ENCODE measurements around the gene GDPD4. TPM values are rescaled to one million over a fixed set of nuclear protein-coding genes. Genes with fewer than 3 reads are reported as not detected.

Gene GDPD4
- total and polyA plus RNA-seq, 10 of the 15 experiments (the other 5 are each of a cell fraction or from before 2014, with no cell fraction given) = 0.23 TPM; not detected in 9

DNA sequence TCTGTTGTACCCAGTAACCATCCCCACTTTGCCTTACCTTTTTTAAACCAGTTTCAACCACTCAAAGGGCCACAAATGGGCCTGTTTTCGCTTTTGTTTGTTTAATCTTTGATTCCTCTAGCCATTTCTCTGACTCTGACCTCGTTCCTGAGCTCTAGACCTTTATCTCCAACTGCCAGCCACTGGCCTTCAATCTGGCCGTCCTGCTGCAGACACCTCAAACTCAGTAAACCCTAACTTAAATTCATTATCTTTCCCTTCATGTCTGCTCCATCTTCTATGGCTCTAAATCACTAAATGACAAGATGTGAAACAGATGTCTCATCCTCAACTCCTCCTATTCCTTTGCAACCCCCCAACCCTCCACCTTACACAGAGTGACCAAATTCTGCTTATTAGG lies 1.3 kb upstream of the GDPD4 start:
- WGBS (ENCODE audit: insufficient coverage, insufficient replicate concordance, low lambda C conversion rate, missing lambda C conversion rate) = 10% methylated on average over 3 of the region's 3 CpGs
- no peaks in the 10 kb centered on the region for H3K4me1 ChIP-seq (ENCODE audit: control insufficient read depth, insufficient read depth, low read length)
- no peak for ATAC-seq
- H3K4me2 ChIP-seq (ENCODE audit: control insufficient read depth, insufficient read depth) = no peak overlapping the region
- H3K27ac ChIP-seq (ENCODE audit: control insufficient read depth, insufficient read depth) = no peak overlapping the region
- no peaks in the 10 kb centered on the region for H3K9me3 ChIP-seq (replicated peaks; ENCODE audit: control insufficient read depth, insufficient read depth, low read length)
- DNase-seq (ENCODE audit: low read depth, low spot score) = no peak
- no peak overlapping the region for H3K9ac ChIP-seq (ENCODE audit: control insufficient read depth, insufficient read depth, low read length)
- TF ChIP-seq PBX3 (IDR thresholded peaks at IDR 0.05; ENCODE audit: insufficient replicate concordance, low read depth, low read length) (no peak), USF1 (IDR thresholded peaks at IDR 0.05; ENCODE audit: borderline replicate concordance, extremely low read length, insufficient read depth, low read depth, low read length) (no peak), SREBF1 (IDR thresholded peaks at IDR 0.05; ENCODE audit: low read length) (no peak), POLR2A (IDR thresholded peaks at IDR 0.05; ENCODE audit: low read depth, low read length) (no peak), USF2 (IDR thresholded peaks at IDR 0.05; ENCODE audit: borderline replicate concordance, low read depth, low read length) (no peak), TBL1XR1 (IDR thresholded peaks at IDR 0.05; ENCODE audit: low read depth, low read length) (no peak), RBBP5 (conservative IDR thresholded peaks at IDR 0.05) (no peak), TAF1 (IDR thresholded peaks at IDR 0.05; ENCODE audit: borderline replicate concordance, low read depth, low read length) (no peak), NFXL1 (IDR thresholded peaks at IDR 0.05; ENCODE audit: borderline replicate concordance) (no peak), RFX5 (IDR thresholded peaks at IDR 0.05; ENCODE audit: low read depth, low read length) (no peak), BACH1 (IDR thresholded peaks at IDR 0.05; ENCODE audit: borderline replicate concordance) (no peak), MTA2 (IDR thresholded peaks at IDR 0.05; ENCODE audit: low read depth) (no peak), SMAD5 (IDR thresholded peaks at IDR 0.05; ENCODE audit: low read depth) (no peak), ZNF592 (IDR thresholded peaks at IDR 0.05) (no peak), ZNF207 (IDR thresholded peaks at IDR 0.05; ENCODE audit: borderline replicate concordance) (no peak)
- TF ChIP-seq, protein P1, sequence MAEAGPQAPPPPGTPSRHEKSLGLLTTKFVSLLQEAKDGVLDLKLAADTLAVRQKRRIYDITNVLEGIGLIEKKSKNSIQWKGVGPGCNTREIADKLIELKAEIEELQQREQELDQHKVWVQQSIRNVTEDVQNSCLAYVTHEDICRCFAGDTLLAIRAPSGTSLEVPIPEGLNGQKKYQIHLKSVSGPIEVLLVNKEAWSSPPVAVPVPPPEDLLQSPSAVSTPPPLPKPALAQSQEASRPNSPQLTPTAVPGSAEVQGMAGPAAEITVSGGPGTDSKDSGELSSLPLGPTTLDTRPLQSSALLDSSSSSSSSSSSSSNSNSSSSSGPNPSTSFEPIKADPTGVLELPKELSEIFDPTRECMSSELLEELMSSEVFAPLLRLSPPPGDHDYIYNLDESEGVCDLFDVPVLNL (IDR thresholded peaks at IDR 0.05; ENCODE audit: low read depth, low read length) = no peak
- BruUV-seq (replicated peaks) = no TSS peak
- CTCF ChIA-PET = no interaction called here
- in situ Hi-C loops (cut with MboI) = no loop called here
- FAIRE-seq = no peak
- H3K79me2 ChIP-seq (ENCODE audit: control insufficient read depth, insufficient read depth, low read length) = no peaks in the 10 kb centered on the region
- intact Hi-C loops (cut with micrococcal nuclease; ENCODE audit: unreplicated experiment) = no loop called here
- RAD21 ChIA-PET (ENCODE audit: unreplicated experiment) = no interaction called here
- H3K4me3 ChIP-seq = no peak overlapping the region
- H4K20me1 ChIP-seq (ENCODE audit: control insufficient read depth, insufficient read depth) = no peaks in the 10 kb centered on the region
- no peak overlapping the region for H2AFZ ChIP-seq (ENCODE audit: control insufficient read depth, low read depth, low read length)
- POLR2A ChIA-PET = no interaction called here
- no peaks in the 10 kb centered on the region for H3K36me3 ChIP-seq (ENCODE audit: control insufficient read depth in 2 of 2, insufficient read depth in 2 of 2, low read length in 1 of 2)
- SMC1A ChIA-PET (ENCODE audit: uncharacterized antibody, unreplicated experiment) = no interaction called here
- H3K27me3 ChIP-seq (replicated peaks in 1 of 2; ENCODE audit: control insufficient read depth in 2 of 2, insufficient read depth in 2 of 2, low read length in 1 of 2) = no peaks in the 10 kb centered on the region

All from GM12878 (cell line).